GM21723 (cell line): ENCODE data around the gene ARVCF.

Experiments
- ATAC-seq: cut with Tn5 transposase; IDR thresholded peaks from one replicate; pipeline ENCODE4 v1.9.1; 2021; ENCODE audit warnings: mild to moderate bottlenecking, moderate library complexity; ENCODE audit not compliant: unreplicated experiment

ARVCF gene

GRCh38 chr22:19987394-19988306 lies 29.0 kb downstream of the ARVCF start:
- no peak for ATAC-seq

GRCh38 chr22:19986410-19987341 lies 29.9 kb downstream of the ARVCF start:
- peak; percentile 55 for ATAC-seq

GRCh38 chr22:19986011-19986409 lies 30.6 kb downstream of the ARVCF start:
- no peak for ATAC-seq

- no peak for ATAC-seq
These were observed 31.5 kb downstream of the ARVCF start for GRCh38 chr22:19984851-19985811.

GRCh38 chr22:19984201-19984753 lies 32.3 kb downstream of the ARVCF start:
- no peak for ATAC-seq

GRCh38 chr22:19983741-19984140 lies 32.9 kb downstream of the ARVCF start:
- ATAC-seq, result no peak

GRCh38 chr22:19982991-19983578 lies 33.5 kb downstream of the ARVCF start:
- no peak for ATAC-seq

- no peak for ATAC-seq
These were observed 34.4 kb downstream of the ARVCF start for GRCh38 chr22:19981961-19982920.

GRCh38 chr22:19981171-19981960 lies 35.3 kb downstream of the ARVCF start:
- no peak for ATAC-seq

- no peak for ATAC-seq
These were observed 35.9 kb downstream of the ARVCF start for GRCh38 chr22:19980766-19981165.

- no peak for ATAC-seq
These were observed 36.7 kb downstream of the ARVCF start for GRCh38 chr22:19979712-19980493.

- ATAC-seq, result no peak
These were observed 37.9 kb downstream of the ARVCF start for GRCh38 chr22:19978748-19979147.

- no peak for ATAC-seq
These were observed 39.1 kb downstream of the ARVCF start for GRCh38 chr22:19977296-19978243.

- no peak for ATAC-seq
These were observed 40.0 kb downstream of the ARVCF start for GRCh38 chr22:19976671-19977070.

GRCh38 chr22:19975707-19976035 lies 41.0 kb downstream of the ARVCF start:
- ATAC-seq, result no peak
